HG02610 (cell line): Measurements from ENCODE around the gene ATRNL1.
A peak's percentile ranks its signal among the peaks of the same experiment; 100 is the strongest.

ENCODE experiments used
- ATAC-seq: cut with Tn5 transposase; IDR thresholded peaks from one replicate; pipeline ENCODE4 v1.9.1; 2021; ENCODE audit warnings: mild to moderate bottlenecking, moderate library complexity; ENCODE audit not compliant: unreplicated experiment

ATRNL1 gene

GRCh38 chr10:115830265-115830970 is 737.3 kb downstream of the ATRNL1 start:
- no peak for ATAC-seq

- ATAC-seq = no peak
These were observed 737.9 kb downstream of the ATRNL1 start for GRCh38 chr10:115831016-115831415.

GRCh38 chr10:115833119-115833518 is 740.0 kb downstream of the ATRNL1 start:
- ATAC-seq = no peak

- no peak for ATAC-seq
These were observed 751.4 kb downstream of the ATRNL1 start for GRCh38 chr10:115844591-115844990.

- ATAC-seq = no peak
These were observed 752.8 kb downstream of the ATRNL1 start for GRCh38 chr10:115845921-115846320.

GRCh38 chr10:115846528-115846927 is 753.4 kb downstream of the ATRNL1 start:
- no peak for ATAC-seq

- ATAC-seq = no peak
These were observed 756.0 kb downstream of the ATRNL1 start for GRCh38 chr10:115849197-115849596.

- ATAC-seq = no peak
These were observed 757.5 kb downstream of the ATRNL1 start for GRCh38 chr10:115850666-115851065.

- ATAC-seq = no peak
These were observed 758.5 kb downstream of the ATRNL1 start for GRCh38 chr10:115851695-115852094.

- ATAC-seq = no peak
These were observed 761.7 kb downstream of the ATRNL1 start for GRCh38 chr10:115854740-115855435.

- no peak for ATAC-seq
These were observed 763.4 kb downstream of the ATRNL1 start for GRCh38 chr10:115856580-115856979.

GRCh38 chr10:115857856-115858255 is 764.7 kb downstream of the ATRNL1 start:
- ATAC-seq = no peak

GRCh38 chr10:115860182-115861107 is 767.3 kb downstream of the ATRNL1 start:
- ATAC-seq = no peak

- no peak for ATAC-seq
These were observed 768.3 kb downstream of the ATRNL1 start for GRCh38 chr10:115861455-115861854.

- ATAC-seq = no peak
These were observed 768.7 kb downstream of the ATRNL1 start for GRCh38 chr10:115861864-115862263.

- no peak for ATAC-seq
These were observed 773.0 kb downstream of the ATRNL1 start for GRCh38 chr10:115866174-115866573.

- ATAC-seq = no peak
These were observed 773.5 kb downstream of the ATRNL1 start for GRCh38 chr10:115866691-115867090.

GRCh38 chr10:115867305-115867704 is 774.1 kb downstream of the ATRNL1 start:
- no peak for ATAC-seq

- no peak for ATAC-seq
These were observed 778.7 kb downstream of the ATRNL1 start for GRCh38 chr10:115871855-115872254.

GRCh38 chr10:115875172-115875571 is 782.0 kb downstream of the ATRNL1 start:
- ATAC-seq = no peak

- peak; percentile 77 for ATAC-seq
These were observed 786.4 kb downstream of the ATRNL1 start for GRCh38 chr10:115879372-115880089.
